LNCaP clone FGC (cell line): Measurements from ENCODE around the gene LIPC.

Experiments
- DNase-seq: peaks from one replicate; pipeline ENCODE4 v3.0.0-alpha.2; 2011; ENCODE audit warnings: low read depth
- H3K4me3 ChIP-seq: 2 replicates; pipeline ENCODE4 v1.5.1; 2011; ENCODE audit warnings: mild to moderate bottlenecking, low read depth, low read length, control low read depth
- TF ChIP-seq, protein P1 (sequence below): IDR thresholded peaks from 2 replicates; pipeline ENCODE4 v1.5.1; 2012; ENCODE audit warnings: mild to moderate bottlenecking; ENCODE audit not compliant: control insufficient read depth, insufficient read depth; ENCODE audit errors: extremely low read depth

The LIPC gene

GRCh38 chr15:58442122-58442521 is 10.3 kb downstream of the LIPC start:
- H3K4me3 ChIP-seq: no peak overlapping the region
- no peak for DNase-seq
- TF ChIP-seq, protein P1, sequence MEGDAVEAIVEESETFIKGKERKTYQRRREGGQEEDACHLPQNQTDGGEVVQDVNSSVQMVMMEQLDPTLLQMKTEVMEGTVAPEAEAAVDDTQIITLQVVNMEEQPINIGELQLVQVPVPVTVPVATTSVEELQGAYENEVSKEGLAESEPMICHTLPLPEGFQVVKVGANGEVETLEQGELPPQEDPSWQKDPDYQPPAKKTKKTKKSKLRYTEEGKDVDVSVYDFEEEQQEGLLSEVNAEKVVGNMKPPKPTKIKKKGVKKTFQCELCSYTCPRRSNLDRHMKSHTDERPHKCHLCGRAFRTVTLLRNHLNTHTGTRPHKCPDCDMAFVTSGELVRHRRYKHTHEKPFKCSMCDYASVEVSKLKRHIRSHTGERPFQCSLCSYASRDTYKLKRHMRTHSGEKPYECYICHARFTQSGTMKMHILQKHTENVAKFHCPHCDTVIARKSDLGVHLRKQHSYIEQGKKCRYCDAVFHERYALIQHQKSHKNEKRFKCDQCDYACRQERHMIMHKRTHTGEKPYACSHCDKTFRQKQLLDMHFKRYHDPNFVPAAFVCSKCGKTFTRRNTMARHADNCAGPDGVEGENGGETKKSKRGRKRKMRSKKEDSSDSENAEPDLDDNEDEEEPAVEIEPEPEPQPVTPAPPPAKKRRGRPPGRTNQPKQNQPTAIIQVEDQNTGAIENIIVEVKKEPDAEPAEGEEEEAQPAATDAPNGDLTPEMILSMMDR: no peak

DNA sequence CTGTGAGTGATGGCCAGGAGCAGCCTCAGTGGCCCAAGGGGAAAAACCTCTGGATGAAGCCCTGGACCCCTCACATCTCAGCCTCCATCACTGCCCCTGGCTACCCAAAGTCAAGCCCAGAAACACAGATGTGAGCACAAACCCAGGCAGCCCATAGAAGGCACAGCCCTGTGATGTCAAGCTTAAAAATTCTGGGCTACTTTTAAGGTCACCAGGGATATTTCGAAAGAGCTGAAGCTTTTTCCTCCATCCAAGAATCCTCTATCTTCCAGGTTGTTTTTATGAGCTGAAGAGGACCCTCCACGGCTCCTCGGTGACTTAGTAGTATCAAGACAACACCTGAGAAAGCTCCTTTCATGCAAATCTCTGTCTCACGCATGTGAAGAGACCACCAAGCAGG is 11.5 kb downstream of the LIPC start:
- TF ChIP-seq, protein P1: no peak
- no peak for DNase-seq
- no peak overlapping the region for H3K4me3 ChIP-seq

DNA sequence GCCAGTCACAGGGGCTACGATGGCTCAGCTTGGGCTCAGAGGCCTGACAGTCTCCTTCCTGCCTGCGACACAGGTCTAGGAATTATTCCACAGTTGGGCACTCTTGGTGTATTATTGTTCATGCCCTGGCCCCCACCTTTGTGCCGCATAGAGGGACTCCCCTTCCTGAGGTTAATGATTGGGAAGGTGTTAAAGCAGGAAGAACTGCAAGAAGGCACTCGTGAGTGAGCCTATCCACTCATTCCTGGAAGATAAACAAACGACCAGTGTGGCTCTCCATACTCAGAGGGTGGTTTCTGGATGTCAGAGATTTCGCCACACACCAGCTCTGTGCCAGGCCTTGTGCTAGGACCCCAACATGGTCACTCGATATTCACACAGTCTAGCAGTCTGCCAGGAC is 12.3 kb downstream of the LIPC start:
- TF ChIP-seq, protein P1: no peak
- H3K4me3 ChIP-seq: no peak overlapping the region
- DNase-seq: no peak

- DNase-seq: no peak
- TF ChIP-seq, protein P1: no peak
- H3K4me3 ChIP-seq: no peak overlapping the region
Observed at GRCh38 chr15:58444658-58445332, 13.0 kb downstream of the LIPC start.

- TF ChIP-seq, protein P1: no peak
- no peak overlapping the region for H3K4me3 ChIP-seq
- DNase-seq: no peak
Observed at GRCh38 chr15:58445865-58446264, 14.1 kb downstream of the LIPC start.

DNA sequence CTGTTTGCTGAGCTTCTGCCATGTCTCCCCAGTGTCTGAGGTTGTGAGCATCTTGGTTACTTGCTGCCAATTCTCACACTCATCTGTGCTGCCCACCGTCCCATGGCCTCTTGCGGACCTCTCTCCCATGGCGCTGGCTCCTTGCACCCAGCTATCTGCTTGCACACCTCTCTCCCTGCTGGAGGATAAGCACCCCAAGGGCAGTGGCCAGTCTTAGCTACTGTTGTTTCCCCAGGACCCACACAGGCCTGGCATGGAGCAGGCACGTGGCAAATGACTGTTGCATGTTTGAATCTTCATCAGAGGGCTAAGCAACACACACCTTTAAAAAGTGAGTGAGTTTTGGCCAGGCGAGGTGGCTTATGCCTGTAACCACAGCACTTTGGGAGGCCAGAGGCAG is 14.7 kb downstream of the LIPC start:
- DNase-seq: no peak
- TF ChIP-seq, protein P1: no peak
- no peak overlapping the region for H3K4me3 ChIP-seq

- TF ChIP-seq, protein P1: no peak
- no peak for DNase-seq
- no peak overlapping the region for H3K4me3 ChIP-seq
Observed at GRCh38 chr15:58447271-58448010, 15.7 kb downstream of the LIPC start.
